Breast epithelium (tissue), 4 donors: Measurements from ENCODE around the gene PCDH9. TPM values are rescaled to one million over a fixed set of nuclear protein-coding genes. Genes with fewer than 3 reads are reported as not detected.

ENCODE experiments used
- DNase-seq, 2 donors: peaks; one replicate each; pipeline ENCODE4 v3.0.0-alpha.2; 2019; ENCODE audit warnings: low spot score in 2 of 2
- H3K27ac ChIP-seq, 2 donors: fragments of 200-600 bp; sonication (generic) in 1 of 2; one replicate each; pipeline ENCODE4 v1.5.1; 2016 to 2019; ENCODE audit warnings: mild to moderate bottlenecking in 1 of 2
- H3K27me3 ChIP-seq, 2 donors: fragments of 200-600 bp; sonication (generic) in 1 of 2; one replicate each; pipeline versions ENCODE4 v1.5.1 to v1.6.0; 2017 to 2019; ENCODE audit warnings: control low read depth in 1 of 2, mild to moderate bottlenecking in 1 of 2
- H3K36me3 ChIP-seq: fragments of 200-600 bp; one replicate; pipeline ENCODE4 v1.5.1; 2019
- H3K4me1 ChIP-seq, 2 donors: fragments of 200-600 bp; sonication (generic); one replicate each; pipeline ENCODE4 v1.5.1; 2016 to 2019; ENCODE audit warnings: control low read depth in 1 of 2
- H3K4me3 ChIP-seq, 3 donors: fragments of 200-600 bp; sonication (generic); 1 replicate in 2 of 3; 2 replicates in 1 of 3; pipeline ENCODE4 v1.5.1; 2016 to 2019; ENCODE audit warnings: mild to moderate bottlenecking in 3 of 3, moderate library complexity in 2 of 3
- H3K9me3 ChIP-seq, 2 donors: fragments of 200-600 bp; sonication (generic) in 1 of 2; one replicate each; pipeline ENCODE4 v1.5.1; 2016 to 2019; ENCODE audit warnings: control low read depth in 1 of 2
- CTCF ChIP-seq, 3 donors: fragments of 450-650 bp; IDR thresholded peaks; one replicate each; pipeline ENCODE4 v1.5.1; 2016 to 2017; ENCODE audit warnings: antibody characterized with exemption in 3 of 3, mild to moderate bottlenecking in 3 of 3, moderate library complexity in 3 of 3
- POLR2A ChIP-seq: fragments of 450-650 bp; IDR thresholded peaks from one replicate; pipeline ENCODE4 v1.6.1; 2016; ENCODE audit warnings: antibody characterized with exemption, mild to moderate bottlenecking, moderate library complexity
- POLR2AphosphoS5 ChIP-seq, 3 donors: sonication (generic); formaldehyde crosslinking; IDR thresholded peaks; one replicate each; pipeline ENCODE4 v1.6.1; 2017; ENCODE audit warnings: antibody characterized with exemption in 3 of 3
- intact Hi-C: fragments of 100-400 bp; cut with DNase I; formaldehyde crosslinking; loops from one replicate; pipeline ENCODE4 v1.15.1; 2023; ENCODE audit warnings: low total_unique reads
- total RNA-seq, 3 donors: library from RNA; depleted of rRNA; stranded (reverse); fragments of >200 nt; gene quantifications; one replicate each; pipeline ENCODE4 v1.1.0, GENCODE V29; 2016

PCDH9 gene
- total RNA-seq, 3 donors from 2014 or later, result 0.98 to 26.7 (median 3.7) TPM

DNA sequence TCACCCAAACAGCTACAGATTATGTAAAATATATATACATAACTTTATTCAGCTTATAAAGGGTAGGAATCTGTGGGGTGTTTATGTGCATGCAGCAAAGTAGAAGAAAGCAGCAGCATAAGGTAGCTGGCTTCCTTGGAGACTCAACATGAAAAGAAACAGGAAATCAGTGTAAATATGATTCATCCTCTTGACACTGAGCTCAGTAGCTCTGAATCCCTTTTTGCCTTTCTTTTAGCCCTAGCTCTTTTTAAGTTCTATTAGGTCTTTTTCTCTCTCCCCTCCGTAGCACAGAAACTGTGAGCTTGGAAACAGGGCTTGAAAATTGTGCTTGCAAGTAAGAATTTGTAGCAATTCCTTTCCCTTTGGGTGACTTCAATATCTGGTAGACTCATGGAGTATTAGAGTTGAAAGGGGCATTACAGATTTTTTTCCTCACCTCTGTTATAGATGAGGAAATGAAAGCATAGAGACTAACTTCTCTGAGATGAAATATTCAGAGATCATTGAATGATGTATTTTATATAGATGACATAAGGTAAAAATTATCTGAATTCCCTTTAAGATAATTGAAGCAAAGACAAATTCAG, 314.4 kb downstream of the PCDH9 start:
- no peaks in the 10 kb centered on the region for H3K4me1 ChIP-seq
- H3K9me3 ChIP-seq, result no peaks in the 10 kb centered on the region
- TF ChIP-seq CTCF (IDR thresholded peaks at IDR 0.05) (no peak), POLR2A (no peak), POLR2AphosphoS5 (IDR thresholded peaks at IDR 0.05) (no peak)
- H3K4me3 ChIP-seq, result no peak overlapping the region
- H3K27me3 ChIP-seq, result no peaks in the 10 kb centered on the region
- no peak for DNase-seq
- no peaks in the 10 kb centered on the region for H3K36me3 ChIP-seq
- H3K27ac ChIP-seq, result no peak overlapping the region
- intact Hi-C loops, result no loop called here

DNA sequence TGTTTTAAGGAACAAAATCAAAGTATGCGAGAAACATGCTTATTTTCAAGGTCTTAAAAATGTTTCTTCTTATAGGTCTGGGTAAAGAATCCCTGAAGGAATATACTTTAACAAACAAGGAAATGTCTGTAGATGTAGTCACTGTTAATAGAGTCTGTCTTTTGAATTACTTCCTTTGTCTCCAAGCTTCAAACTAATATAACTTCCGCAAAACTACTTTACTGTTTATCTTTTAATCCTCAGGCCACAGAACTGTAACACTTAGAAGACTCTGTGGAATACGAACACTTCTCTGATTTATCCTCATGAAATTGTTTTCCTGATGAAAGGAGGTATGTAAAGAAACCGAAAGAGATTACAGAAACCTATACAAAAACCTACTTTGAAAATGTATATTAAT, 316.0 kb downstream of the PCDH9 start:
- no peaks in the 10 kb centered on the region for H3K27me3 ChIP-seq
- no peaks in the 10 kb centered on the region for H3K4me1 ChIP-seq
- H3K9me3 ChIP-seq, result no peaks in the 10 kb centered on the region
- H3K27ac ChIP-seq, result no peak overlapping the region
- intact Hi-C loops, result no loop called here
- TF ChIP-seq POLR2AphosphoS5 (IDR thresholded peaks at IDR 0.05), result no peak
- no peak for TF ChIP-seq POLR2A
- no peak for TF ChIP-seq CTCF (IDR thresholded peaks at IDR 0.05)
- no peak for DNase-seq
- H3K4me3 ChIP-seq, result no peak overlapping the region
- no peaks in the 10 kb centered on the region for H3K36me3 ChIP-seq

- Histone ChIP-seq H3K27ac (no peak overlapping the region), H3K36me3 (no peaks in the 10 kb centered on the region), H3K4me1 (no peaks in the 10 kb centered on the region), H3K9me3 (no peaks in the 10 kb centered on the region), H3K27me3 (no peaks in the 10 kb centered on the region), H3K4me3 (no peak overlapping the region)
- DNase-seq, result no peak
- intact Hi-C loops, result no loop called here
- TF ChIP-seq POLR2A (no peak), CTCF (IDR thresholded peaks at IDR 0.05) (no peak), POLR2AphosphoS5 (IDR thresholded peaks at IDR 0.05) (no peak)
These were observed 318.7 kb downstream of the PCDH9 start for GRCh38 chr13:66911411-66911939.

DNA sequence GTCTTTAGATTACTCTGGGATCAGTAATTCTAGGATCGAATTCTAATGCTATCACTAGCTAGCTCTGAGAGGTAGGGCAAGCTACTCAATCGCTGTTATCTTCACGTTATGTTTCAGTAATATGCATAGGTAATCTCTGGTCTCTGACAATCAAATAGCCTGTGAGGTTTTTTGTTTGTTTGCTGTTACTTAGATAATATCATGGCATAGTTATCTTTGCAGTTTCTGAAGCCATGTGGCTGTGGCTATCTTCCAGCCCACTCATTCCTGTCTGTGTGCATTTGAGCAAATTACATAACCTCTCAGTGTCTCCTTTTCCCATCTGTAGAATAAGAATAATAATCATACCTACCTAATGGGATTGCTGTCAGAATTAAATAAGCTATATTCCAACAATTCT, 330.2 kb downstream of the PCDH9 start:
- no peak for TF ChIP-seq POLR2AphosphoS5 (IDR thresholded peaks at IDR 0.05)
- TF ChIP-seq POLR2A, result no peak
- TF ChIP-seq CTCF (IDR thresholded peaks at IDR 0.05), result no peak
- Histone ChIP-seq H3K4me1 (no peaks in the 10 kb centered on the region), H3K36me3 (no peaks in the 10 kb centered on the region), H3K27ac (no peak overlapping the region), H3K27me3 (no peaks in the 10 kb centered on the region), H3K9me3 (no peaks in the 10 kb centered on the region), H3K4me3 (no peak overlapping the region)
- intact Hi-C loops, result no loop called here
- DNase-seq, result no peak

- DNase-seq, result no peak
- Histone ChIP-seq H3K27me3 (no peaks in the 10 kb centered on the region), H3K9me3 (no peaks in the 10 kb centered on the region), H3K4me1 (no peaks in the 10 kb centered on the region), H3K27ac (no peak overlapping the region), H3K4me3 (no peak overlapping the region), H3K36me3 (no peaks in the 10 kb centered on the region)
- TF ChIP-seq POLR2A, result no peak
- no peak for TF ChIP-seq POLR2AphosphoS5 (IDR thresholded peaks at IDR 0.05)
- no peak for TF ChIP-seq CTCF (IDR thresholded peaks at IDR 0.05)
- intact Hi-C loops, result no loop called here
These were observed 333.2 kb downstream of the PCDH9 start for GRCh38 chr13:66896933-66897332.
